Measurements from ENCODE around the gene SGMS1. TPM values are rescaled to one million over a fixed set of nuclear protein-coding genes. Genes with fewer than 3 reads are reported as not detected.
"Not testable (repeated sequence)": the region's sequence is repeated elsewhere in the genome, so short reads cannot be mapped to it uniquely, and the experiment has no call there.

SGMS1 gene
- total RNA-seq, 1 experiment from 2014 or later = 19.7 TPM

GRCh38 chr10:50647350-50647749 lies 23.6 kb upstream of the SGMS1 start:
- not testable (repeated sequence) for H3K9me3 ChIP-seq, H3K4me3 ChIP-seq, H3K27me3 ChIP-seq, DNase-seq, H3K36me3 ChIP-seq

GRCh38 chr10:50645236-50645635 lies 21.5 kb upstream of the SGMS1 start:
- no peak for DNase-seq
- Histone ChIP-seq H3K27me3 (no peaks in the 10 kb centered on the region), H3K36me3 (no peaks in the 10 kb centered on the region), H3K9me3 (no peaks in the 10 kb centered on the region), H3K4me3 (no peak overlapping the region)

GRCh38 chr10:50641626-50642025 lies 17.9 kb upstream of the SGMS1 start:
- H3K27me3 ChIP-seq = no peaks in the 10 kb centered on the region
- H3K4me3 ChIP-seq = no peak overlapping the region
- no peaks in the 10 kb centered on the region for H3K36me3 ChIP-seq
- no peaks in the 10 kb centered on the region for H3K9me3 ChIP-seq
- peak; percentile 13 for DNase-seq

GRCh38 chr10:50640238-50640637 lies 16.5 kb upstream of the SGMS1 start:
- H3K9me3 ChIP-seq = no peaks in the 10 kb centered on the region

GRCh38 chr10:50636618-50637579 lies 13.1 kb upstream of the SGMS1 start:
- no peak for DNase-seq
- Histone ChIP-seq H3K27me3 (no peaks in the 10 kb centered on the region), H3K36me3 (no peaks in the 10 kb centered on the region), H3K4me3 (no peak overlapping the region), H3K9me3 (no peaks in the 10 kb centered on the region)

More at GRCh38 chr10:50640238-50640637, 16.5 kb upstream of the SGMS1 start:
- Histone ChIP-seq H3K36me3 (no peaks in the 10 kb centered on the region), H3K27me3 (no peaks in the 10 kb centered on the region), H3K4me3 (no peak overlapping the region)
- DNase-seq = no peak

- H3K9me3 ChIP-seq = no peaks in the 10 kb centered on the region
- peak; percentile 81 for DNase-seq
- no peak overlapping the region for H3K4me3 ChIP-seq
- no peaks in the 10 kb centered on the region for H3K27me3 ChIP-seq
- H3K36me3 ChIP-seq = no peaks in the 10 kb centered on the region
These were observed 11.5 kb upstream of the SGMS1 start for GRCh38 chr10:50635286-50635685.

- H3K27me3 ChIP-seq = no peaks in the 10 kb centered on the region
- no peak overlapping the region for H3K4me3 ChIP-seq
- H3K9me3 ChIP-seq = no peaks in the 10 kb centered on the region
- H3K36me3 ChIP-seq = no peaks in the 10 kb centered on the region
- no peak for DNase-seq
These were observed 10.7 kb upstream of the SGMS1 start for GRCh38 chr10:50634479-50634878.

GRCh38 chr10:50631052-50631451 lies 7.3 kb upstream of the SGMS1 start:
- H3K36me3 ChIP-seq = no peaks in the 10 kb centered on the region
- no peaks in the 10 kb centered on the region for H3K27me3 ChIP-seq
- H3K4me3 ChIP-seq = no peak overlapping the region
- no peak for DNase-seq
- H3K9me3 ChIP-seq = no peaks in the 10 kb centered on the region

- Histone ChIP-seq H3K27me3 (no peaks in the 10 kb centered on the region), H3K9me3 (no peaks in the 10 kb centered on the region), H3K36me3 (no peaks in the 10 kb centered on the region), H3K4me3 (no peak overlapping the region)
- DNase-seq = no peak
These were observed 5.9 kb upstream of the SGMS1 start for GRCh38 chr10:50629495-50630122.

- Histone ChIP-seq H3K27me3 (no peaks in the 10 kb centered on the region), H3K4me3 (no peak overlapping the region), H3K36me3 (no peaks in the 10 kb centered on the region), H3K9me3 (no peaks in the 10 kb centered on the region)
- DNase-seq = no peak
These were observed 4.1 kb upstream of the SGMS1 start for GRCh38 chr10:50627896-50628295.

GRCh38 chr10:50627443-50627842 lies 3.7 kb upstream of the SGMS1 start:
- Histone ChIP-seq H3K27me3 (no peaks in the 10 kb centered on the region), H3K36me3 (no peaks in the 10 kb centered on the region), H3K9me3 (no peaks in the 10 kb centered on the region), H3K4me3 (no peak overlapping the region)
- no peak for DNase-seq

- peak overlapping the region; percentile 87 for H3K4me3 ChIP-seq
- no peaks in the 10 kb centered on the region; the same call in 1 of the 2 replicates for H3K9me3 ChIP-seq
- H3K36me3 ChIP-seq = no peaks in the 10 kb centered on the region
- H3K27me3 ChIP-seq = no peaks in the 10 kb centered on the region
- no peak for DNase-seq
These were observed 1.9 kb upstream of the SGMS1 start for GRCh38 chr10:50625649-50626132.

GRCh38 chr10:50624866-50625501 lies 1.2 kb upstream of the SGMS1 start:
- H3K27me3 ChIP-seq = no peaks in the 10 kb centered on the region
- DNase-seq = peak; percentile 68
- H3K36me3 ChIP-seq = no peaks in the 10 kb centered on the region
- peak overlapping the region; percentile 87 for H3K4me3 ChIP-seq
- H3K9me3 ChIP-seq = no peaks in the 10 kb centered on the region; the same call in 1 of the 2 replicates

- no peaks in the 10 kb centered on the region for H3K27me3 ChIP-seq
- no peaks in the 10 kb centered on the region; the same call in 1 of the 2 replicates for H3K9me3 ChIP-seq
- H3K36me3 ChIP-seq = no peaks in the 10 kb centered on the region
- DNase-seq = peak; percentile 95
- H3K4me3 ChIP-seq = peak overlapping the region; percentile 87
These were observed 683 bp upstream of the SGMS1 start for GRCh38 chr10:50624413-50624865.

GRCh38 chr10:50622706-50623662 lies 772 bp downstream of the SGMS1 start:
- DNase-seq = peak; percentile 50

More at GRCh38 chr10:50622706-50623662, 772 bp downstream of the SGMS1 start:
- Histone ChIP-seq H3K9me3 (no peaks in the 10 kb centered on the region; the same call in 1 of the 2 replicates), H3K27me3 (no peaks in the 10 kb centered on the region), H3K36me3 (no peaks in the 10 kb centered on the region), H3K4me3 (peak overlapping the region; percentile 87)
